Keratinocyte (primary cell): ENCODE results near the gene C11orf86. TPM values are rescaled to one million over a fixed set of nuclear protein-coding genes. Genes with fewer than 3 reads are reported as not detected.
A peak's percentile ranks its signal among the peaks of the same experiment; 100 is the strongest.

Experiments used
- DNase-seq: peaks from one replicate; pipeline ENCODE4 v3.0.0-alpha.2; 2011; ENCODE audit warnings: low read depth, missing footprints, low spot score
- FAIRE-seq: peaks from 2 replicates; lab custom pipeline; 2011; peaks lifted over from hg19 to GRCh38; lab: Jason Lieb, UNC
- H2AFZ ChIP-seq: 2 replicates; pipeline ENCODE4 v1.6.0; 2012; ENCODE audit warnings: low read length, control low read depth, inconsistent platforms; ENCODE audit not compliant: control insufficient read depth
- H3K27ac ChIP-seq: 2 replicates; pipeline ENCODE4 v1.5.1; 2011; ENCODE audit warnings: low read length; ENCODE audit not compliant: control insufficient read depth, insufficient read depth
- H3K27me3 ChIP-seq: 3 replicates; pipeline ENCODE4 v1.6.0; 2011; ENCODE audit warnings: low read length; ENCODE audit not compliant: control insufficient read depth, insufficient read depth; ENCODE audit errors: extremely low read depth
- H3K36me3 ChIP-seq, 2 experiments: 2 replicates in 1 of 2; 3 replicates in 1 of 2; pipeline ENCODE4 v1.5.1; 2011; ENCODE audit warnings: low read length in 2 of 2, mild to moderate bottlenecking in 1 of 2; ENCODE audit not compliant: control insufficient read depth in 2 of 2, insufficient read depth in 2 of 2; ENCODE audit errors: extremely low read depth in 1 of 2
- H3K4me1 ChIP-seq: 3 replicates; pipeline ENCODE4 v1.5.1; 2011; ENCODE audit warnings: low read length; ENCODE audit not compliant: control insufficient read depth, insufficient read depth; ENCODE audit errors: extremely low read depth
- H3K4me2 ChIP-seq: 3 replicates; pipeline ENCODE4 v1.6.0; 2011; ENCODE audit warnings: low read depth, low read length; ENCODE audit not compliant: control insufficient read depth, insufficient read depth; ENCODE audit errors: extremely low read depth
- H3K4me3 ChIP-seq, 3 experiments: fragments of 200-600 bp in 1 of 3; sonication (generic) in 1 of 3; 2 replicates in 2 of 3; 3 replicates in 1 of 3; pipeline ENCODE4 v1.5.1; 2011 to 2016; ENCODE audit warnings: low read length in 3 of 3, mild to moderate bottlenecking in 3 of 3, control low read depth in 2 of 3, inconsistent platforms in 1 of 3, low read depth in 1 of 3, mixed read lengths in 1 of 3, mixed run types in 1 of 3, moderate library complexity in 1 of 3; ENCODE audit not compliant: control insufficient read depth in 2 of 3, insufficient read depth in 2 of 3; ENCODE audit errors: extremely low read depth in 1 of 3
- H3K79me2 ChIP-seq: 2 replicates; pipeline ENCODE4 v1.6.0; 2012; ENCODE audit warnings: low read length; ENCODE audit not compliant: control insufficient read depth, insufficient read depth
- H3K9ac ChIP-seq: 3 replicates; pipeline ENCODE4 v1.6.0; 2011; ENCODE audit warnings: low read length; ENCODE audit not compliant: control insufficient read depth, insufficient read depth; ENCODE audit errors: extremely low read depth
- H3K9me1 ChIP-seq: 3 replicates; pipeline ENCODE4 v1.6.0; 2011; ENCODE audit warnings: low read length; ENCODE audit not compliant: control insufficient read depth, insufficient read depth; ENCODE audit errors: extremely low read depth
- H3K9me3 ChIP-seq: 2 replicates; pipeline ENCODE4 v1.5.1; 2012; ENCODE audit warnings: low read depth, low read length; ENCODE audit not compliant: control insufficient read depth
- H4K20me1 ChIP-seq: 3 replicates; pipeline ENCODE4 v1.6.0; 2011; ENCODE audit warnings: low read length; ENCODE audit not compliant: control insufficient read depth, insufficient read depth; ENCODE audit errors: extremely low read depth
- CTCF ChIP-seq, 3 experiments: IDR thresholded peaks in 1 of 3; conservative IDR thresholded peaks in 1 of 3; optimal IDR thresholded peaks in 1 of 3; 2 replicates in 2 of 3; 3 replicates in 1 of 3; pipeline versions ENCODE3 to v1.5.1; 2011; ENCODE audit warnings: low read length in 3 of 3, mild to moderate bottlenecking in 3 of 3, moderate library complexity in 2 of 3, control low read depth in 1 of 3, inconsistent platforms in 1 of 3; ENCODE audit not compliant: insufficient read depth in 2 of 3; ENCODE audit errors: extremely low read depth in 1 of 3
- EZH2 ChIP-seq: IDR thresholded peaks from one replicate; pipeline ENCODE4 v1.6.1; 2012; ENCODE audit warnings: inconsistent platforms, mild to moderate bottlenecking, low read length, moderate library complexity
- dilution Hi-C: fragments of 300-500 bp; cut with MboI; formaldehyde crosslinking; loops from one replicate; pipeline ENCODE4 v1.7.0; 2020; ENCODE audit warnings: low sequenced_read_pairs; ENCODE audit not compliant: extremely low pct_ligation_motif_present
- polyA plus RNA-seq, 5 experiments: library from polyadenylated mRNA; depleted of rRNA in 3 of 5; stranded (reverse) in 3 of 5; stranded (forward) in 1 of 5; unstranded in 1 of 5; fragments of >200 nt; gene quantifications; 1 replicate in 1 of 5; 2 replicates in 3 of 5; 3 replicates in 1 of 5; pipeline versions ENCODE4 v1.2.1 to v1.2.3, GENCODE V29; 2011 to 2012; ENCODE audit warnings: missing spikeins in 2 of 5, low read depth in 1 of 5, low replicate concordance in 1 of 5

C11orf86 gene
- polyA plus RNA-seq, 1 donor (not counting 4 experiments of a cell fraction or from before 2014, with no cell fraction given): not detected

GRCh38 chr11:66975405-66976027 is 412 bp downstream of the C11orf86 start:
- TF ChIP-seq EZH2: no peak
- no peak for TF ChIP-seq CTCF (optimal IDR thresholded peaks at IDR 0.05 in 1 of 3, IDR thresholded peaks at IDR 0.05 in 1 of 3, conservative IDR thresholded peaks at IDR 0.05 in 1 of 3; ENCODE audit: extremely low read depth in 1 of 3, insufficient read depth in 2 of 3, low read length in 3 of 3)
- no peaks in the 10 kb centered on the region for H3K27me3 ChIP-seq
- no peak overlapping the region for H2AFZ ChIP-seq
- no peaks in the 10 kb centered on the region for H3K9me1 ChIP-seq
- H4K20me1 ChIP-seq: no peaks in the 10 kb centered on the region
- peaks cover 17% of the 10 kb centered on the region for H3K4me1 ChIP-seq
- dilution Hi-C loops: no loop called here
- FAIRE-seq (no peak), DNase-seq (no peak)
- no peak overlapping the region for H3K4me3 ChIP-seq
- H3K4me2 ChIP-seq: no peak overlapping the region
- no peaks in the 10 kb centered on the region for H3K79me2 ChIP-seq
- no peaks in the 10 kb centered on the region for H3K36me3 ChIP-seq
- no peak overlapping the region for H3K27ac ChIP-seq
- no peak overlapping the region for H3K9ac ChIP-seq
- H3K9me3 ChIP-seq: no peaks in the 10 kb centered on the region

GRCh38 chr11:66976028-66976467 is 944 bp downstream of the C11orf86 start:
- Histone ChIP-seq H3K9me3 (no peaks in the 10 kb centered on the region), H3K9me1 (no peaks in the 10 kb centered on the region), H3K36me3 (no peaks in the 10 kb centered on the region), H2AFZ (no peak overlapping the region), H3K4me1 (peaks cover 11% of the 10 kb centered on the region), H3K4me3 (no peak overlapping the region), H3K4me2 (no peak overlapping the region), H4K20me1 (no peaks in the 10 kb centered on the region), H3K9ac (no peak overlapping the region), H3K27me3 (no peaks in the 10 kb centered on the region), H3K27ac (no peak overlapping the region), H3K79me2 (no peaks in the 10 kb centered on the region)
- DNase-seq (no peak), FAIRE-seq (no peak)
- TF ChIP-seq EZH2: no peak
- peak; percentile 70 to 77 (median 71) for TF ChIP-seq CTCF (optimal IDR thresholded peaks at IDR 0.05 in 1 of 3, IDR thresholded peaks at IDR 0.05 in 1 of 3, conservative IDR thresholded peaks at IDR 0.05 in 1 of 3; ENCODE audit: extremely low read depth in 1 of 3, insufficient read depth in 2 of 3, low read length in 3 of 3)
- dilution Hi-C loops: no loop called here
